RWPE2 (cell line): Measurements from ENCODE around the gene GRIK3.

Source experiments
- ATAC-seq: fragments of 200-7000 bp; cut with Tn5 transposase; 3 replicates; pipeline ENCODE4 v1.9.1; 2021; ENCODE audit warnings: low read depth
- DNase-seq: peaks from one replicate; pipeline ENCODE4 v3.0.0-alpha.2; 2020; ENCODE audit warnings: low spot score
- H3K27ac ChIP-seq: fragments of 450-650 bp; 2 replicates; pipeline ENCODE4 v1.5.1; 2017; ENCODE audit warnings: mild to moderate bottlenecking; ENCODE audit not compliant: poor library complexity, severe bottlenecking
- H3K27me3 ChIP-seq: fragments of 250-450 bp; sonication (Bioruptor Pico); 2 replicates; pipeline ENCODE4 v1.5.1; 2021; ENCODE audit warnings: mild to moderate bottlenecking, moderate library complexity; ENCODE audit not compliant: insufficient read depth, poor library complexity, severe bottlenecking
- H3K36me3 ChIP-seq: fragments of 250-450 bp; sonication (Bioruptor Pico); 2 replicates; pipeline ENCODE4 v1.5.1; 2020; ENCODE audit warnings: low read depth, mild to moderate bottlenecking, moderate library complexity
- H3K4me1 ChIP-seq: fragments of 250-450 bp; sonication (Bioruptor Pico); 2 replicates; pipeline ENCODE4 v1.5.1; 2021; ENCODE audit warnings: mild to moderate bottlenecking, moderate library complexity; ENCODE audit not compliant: insufficient read depth, poor library complexity, severe bottlenecking
- H3K4me3 ChIP-seq: fragments of 250-450 bp; sonication (Bioruptor Pico); 2 replicates; pipeline ENCODE4 v1.5.1; 2021; ENCODE audit warnings: mild to moderate bottlenecking, moderate library complexity; ENCODE audit not compliant: severe bottlenecking
- H3K9me3 ChIP-seq: fragments of 250-450 bp; sonication (Bioruptor Pico); 2 replicates; pipeline ENCODE4 v1.5.1; 2021; ENCODE audit warnings: mild to moderate bottlenecking, moderate library complexity; ENCODE audit not compliant: severe bottlenecking
- TF ChIP-seq, protein P1 (sequence below): fragments of 450-650 bp; IDR thresholded peaks from one replicate; pipeline ENCODE4 v1.5.1; 2017; ENCODE audit warnings: mild to moderate bottlenecking, moderate library complexity; ENCODE audit not compliant: poor library complexity, severe bottlenecking

Gene GRIK3

DNA sequence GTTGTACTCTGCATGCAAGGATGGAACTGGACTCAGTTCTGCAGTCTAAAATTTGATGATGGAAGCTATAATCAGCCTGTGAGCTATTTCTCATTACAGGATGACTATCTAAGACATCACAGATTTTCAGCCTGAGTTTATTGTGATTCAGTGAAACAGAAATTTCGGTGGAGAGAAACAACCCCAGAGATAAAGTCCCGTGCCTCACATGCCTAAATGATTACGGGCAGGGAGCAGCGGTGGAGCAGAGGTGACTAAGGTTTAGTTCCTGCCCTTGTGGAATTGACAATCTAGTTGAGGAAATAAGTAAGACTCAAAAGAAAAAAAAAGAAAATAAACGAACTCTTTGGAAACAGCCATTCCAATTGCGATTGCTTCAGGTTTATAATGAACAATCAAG is 96.9 kb downstream of the GRIK3 start:
- Histone ChIP-seq H3K9me3 (no peaks in the 10 kb centered on the region), H3K36me3 (no peaks in the 10 kb centered on the region), H3K4me3 (no peak overlapping the region), H3K27ac (no peak overlapping the region), H3K27me3 (peaks cover 19% of the 10 kb centered on the region), H3K4me1 (no peaks in the 10 kb centered on the region)
- no peak for ATAC-seq
- DNase-seq = no peak
- TF ChIP-seq, protein P1, sequence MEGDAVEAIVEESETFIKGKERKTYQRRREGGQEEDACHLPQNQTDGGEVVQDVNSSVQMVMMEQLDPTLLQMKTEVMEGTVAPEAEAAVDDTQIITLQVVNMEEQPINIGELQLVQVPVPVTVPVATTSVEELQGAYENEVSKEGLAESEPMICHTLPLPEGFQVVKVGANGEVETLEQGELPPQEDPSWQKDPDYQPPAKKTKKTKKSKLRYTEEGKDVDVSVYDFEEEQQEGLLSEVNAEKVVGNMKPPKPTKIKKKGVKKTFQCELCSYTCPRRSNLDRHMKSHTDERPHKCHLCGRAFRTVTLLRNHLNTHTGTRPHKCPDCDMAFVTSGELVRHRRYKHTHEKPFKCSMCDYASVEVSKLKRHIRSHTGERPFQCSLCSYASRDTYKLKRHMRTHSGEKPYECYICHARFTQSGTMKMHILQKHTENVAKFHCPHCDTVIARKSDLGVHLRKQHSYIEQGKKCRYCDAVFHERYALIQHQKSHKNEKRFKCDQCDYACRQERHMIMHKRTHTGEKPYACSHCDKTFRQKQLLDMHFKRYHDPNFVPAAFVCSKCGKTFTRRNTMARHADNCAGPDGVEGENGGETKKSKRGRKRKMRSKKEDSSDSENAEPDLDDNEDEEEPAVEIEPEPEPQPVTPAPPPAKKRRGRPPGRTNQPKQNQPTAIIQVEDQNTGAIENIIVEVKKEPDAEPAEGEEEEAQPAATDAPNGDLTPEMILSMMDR = no peak

DNA sequence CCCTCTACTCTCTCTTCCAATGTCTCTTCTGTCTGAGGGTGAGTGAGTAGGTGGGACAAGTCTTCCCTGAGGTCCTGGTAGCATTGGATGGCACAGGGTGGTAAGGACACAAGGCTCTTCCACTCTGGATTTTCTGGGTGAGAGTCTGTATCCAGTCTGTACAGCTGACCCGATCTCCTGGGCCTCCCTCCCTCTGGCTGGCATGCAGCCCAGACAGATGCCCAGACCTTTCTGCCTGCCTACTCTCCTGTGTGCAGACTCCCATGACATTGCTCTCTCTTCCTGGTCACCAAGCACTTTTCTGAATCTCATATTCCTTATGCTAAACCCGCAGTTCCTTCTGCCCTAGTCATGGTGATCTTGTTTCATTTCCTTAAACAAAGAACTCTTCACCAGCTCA is 100.3 kb downstream of the GRIK3 start:
- TF ChIP-seq, protein P1 = no peak
- DNase-seq = no peak
- Histone ChIP-seq H3K9me3 (no peaks in the 10 kb centered on the region), H3K4me3 (no peak overlapping the region), H3K36me3 (no peaks in the 10 kb centered on the region), H3K4me1 (no peaks in the 10 kb centered on the region), H3K27ac (no peak overlapping the region), H3K27me3 (peaks cover 19% of the 10 kb centered on the region)
- ATAC-seq = no peak

DNA sequence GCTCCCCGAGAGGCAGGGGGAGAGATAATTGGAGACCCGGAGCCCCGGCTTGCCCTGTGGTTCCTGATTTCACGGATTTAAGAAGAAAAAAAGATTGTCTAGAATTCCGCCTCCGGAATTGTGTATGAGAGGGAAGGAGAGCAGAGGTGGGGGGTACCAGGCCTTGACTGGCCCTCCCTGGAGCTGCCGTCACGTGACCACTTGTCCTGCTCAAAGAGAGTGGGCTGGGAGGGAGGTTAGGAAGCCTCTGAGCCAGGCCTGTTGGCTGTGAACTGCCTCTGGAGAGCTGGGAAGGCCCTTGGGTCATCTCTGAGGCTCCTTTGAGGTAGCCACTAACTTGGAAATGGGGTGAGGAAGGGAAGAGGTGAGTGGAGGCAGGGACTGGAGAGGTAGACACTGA is 106.5 kb downstream of the GRIK3 start:
- Histone ChIP-seq H3K27me3 (no peaks in the 10 kb centered on the region), H3K36me3 (no peaks in the 10 kb centered on the region), H3K4me3 (no peak overlapping the region), H3K27ac (no peak overlapping the region), H3K9me3 (no peaks in the 10 kb centered on the region), H3K4me1 (no peaks in the 10 kb centered on the region)
- no peak for ATAC-seq
- TF ChIP-seq, protein P1 = no peak
- no peak for DNase-seq

DNA sequence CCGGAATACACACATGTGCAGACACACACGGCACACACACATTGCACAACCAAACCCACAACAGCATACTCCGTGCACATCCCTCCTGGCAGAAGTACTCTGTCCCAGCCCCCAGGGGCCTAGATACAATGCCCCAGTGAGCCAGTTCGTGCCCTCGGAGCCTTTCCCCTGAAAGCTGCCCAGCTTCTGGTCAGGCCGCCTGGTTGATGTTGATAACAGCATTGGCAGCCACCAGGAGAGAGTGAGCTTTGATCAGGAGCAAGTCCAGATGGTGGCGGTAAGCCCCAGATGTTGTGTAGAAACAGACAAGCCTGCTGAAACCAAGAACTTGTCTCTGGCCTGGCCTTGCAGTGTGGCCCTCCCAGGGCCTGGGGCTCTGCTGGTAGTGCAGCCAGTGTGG is 109.1 kb downstream of the GRIK3 start:
- H3K36me3 ChIP-seq = no peaks in the 10 kb centered on the region
- H3K27me3 ChIP-seq = no peaks in the 10 kb centered on the region
- DNase-seq (no peak), ATAC-seq (no peak)
- H3K27ac ChIP-seq = no peak overlapping the region
- no peaks in the 10 kb centered on the region for H3K9me3 ChIP-seq
- TF ChIP-seq, protein P1 = no peak
- H3K4me3 ChIP-seq = no peak overlapping the region
- no peaks in the 10 kb centered on the region for H3K4me1 ChIP-seq

DNA sequence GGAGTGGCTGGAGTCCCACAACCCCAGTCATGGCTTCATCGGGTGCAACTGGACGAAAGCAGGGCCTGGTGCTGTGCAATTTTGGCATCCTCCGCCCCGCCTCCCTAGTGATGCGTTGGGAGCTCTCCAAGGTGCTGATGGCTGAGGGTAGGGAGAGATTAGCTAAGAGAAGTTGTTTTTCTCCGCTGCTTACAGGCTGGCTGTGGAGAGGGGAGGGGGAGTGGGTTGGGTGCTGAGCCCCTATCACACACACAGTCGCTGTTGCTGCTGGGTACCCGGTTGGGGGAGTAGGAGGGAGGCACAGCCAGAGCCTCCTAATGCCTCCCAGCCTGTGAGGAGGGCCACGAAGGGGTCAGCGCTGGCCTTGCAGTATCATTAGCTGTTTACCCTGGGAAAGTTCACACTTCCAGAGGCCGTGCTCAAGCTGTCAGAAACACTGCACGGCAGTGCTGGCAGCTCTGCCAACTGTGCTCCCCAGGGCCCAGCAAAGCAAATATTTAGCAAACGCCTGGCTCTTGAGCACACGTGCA is 110.0 kb downstream of the GRIK3 start:
- TF ChIP-seq, protein P1 = no peak
- H3K36me3 ChIP-seq = no peaks in the 10 kb centered on the region
- H3K4me1 ChIP-seq = no peaks in the 10 kb centered on the region
- H3K27me3 ChIP-seq = no peaks in the 10 kb centered on the region
- ATAC-seq (no peak), DNase-seq (no peak)
- H3K9me3 ChIP-seq = no peaks in the 10 kb centered on the region
- H3K27ac ChIP-seq = no peak overlapping the region
- H3K4me3 ChIP-seq = no peak overlapping the region
